SK-N-SH (cell line): ENCODE measurements around the gene PCK2. TPM values are rescaled to one million over a fixed set of nuclear protein-coding genes. Genes with fewer than 3 reads are reported as not detected.

Experiments used
- CTCF ChIA-PET: fragments of 300-600, 350-600 bp; formaldehyde crosslinking; extraction: SDS; loops from one replicate; lab custom pipeline; 2021; lab: Yijun Ruan, JAX
- POLR2A ChIA-PET: fragments of 350-600 bp; sonication (Branson Sonifier 250); formaldehyde crosslinking; extraction: SDS; loops from one replicate; lab custom pipeline; 2020; ENCODE audit warnings: antibody characterized with exemption, inconsistent platforms; lab: Yijun Ruan, JAX
- DNase-seq: peaks from one replicate; pipeline ENCODE4 v3.0.0; 2012
- H2AFZ ChIP-seq: fragments of 200-600 bp; sonication (generic); 2 replicates; pipeline ENCODE4 v1.8.1; 2016; ENCODE audit warnings: antibody characterized with exemption, mild to moderate bottlenecking, low read depth
- H3F3A ChIP-seq: fragments of 200-600 bp; sonication (generic); replicated peaks from 2 replicates; pipeline ENCODE3; 2016; ENCODE audit warnings: antibody characterized with exemption, mild to moderate bottlenecking; ENCODE audit not compliant: insufficient read depth
- H3K27ac ChIP-seq, 2 experiments: fragments of 200-500 bp in 1 of 2; fragments of 200-600 bp in 1 of 2; sonication (Bioruptor generic) in 1 of 2; sonication (generic), shearing (Covaris generic) in 1 of 2; 2 replicates each; pipeline versions ENCODE4 v1.5.1 to v1.6.1; 2014 to 2016; ENCODE audit warnings: low read depth in 2 of 2, inconsistent platforms in 1 of 2, low read length in 1 of 2, mild to moderate bottlenecking in 1 of 2, mixed read lengths in 1 of 2
- H3K27me3 ChIP-seq: fragments of 200-600 bp; sonication (generic), shearing (Covaris generic); 2 replicates; pipeline ENCODE4 v1.6.1; 2016; ENCODE audit warnings: mixed run types; ENCODE audit not compliant: insufficient read depth
- H3K36me3 ChIP-seq, 2 experiments: fragments of 200-500 bp in 1 of 2; fragments of 200-600 bp in 1 of 2; sonication (Bioruptor generic) in 1 of 2; sonication (generic) in 1 of 2; replicated peaks in 1 of 2; 2 replicates each; pipeline versions ENCODE3 to v1.5.1; 2014 to 2016; ENCODE audit warnings: low read length in 1 of 2, mild to moderate bottlenecking in 1 of 2; ENCODE audit not compliant: insufficient read depth in 2 of 2, control insufficient read depth in 1 of 2
- H3K4me1 ChIP-seq, 2 experiments: fragments of 200-500 bp in 1 of 2; fragments of 200-600 bp in 1 of 2; sonication (Bioruptor generic) in 1 of 2; sonication (generic), shearing (Covaris generic) in 1 of 2; 2 replicates each; pipeline versions ENCODE4 v1.5.1 to v1.6.1; 2014 to 2016; ENCODE audit warnings: low read depth in 1 of 2, low read length in 1 of 2, mixed run types in 1 of 2; ENCODE audit not compliant: insufficient read depth in 2 of 2, control insufficient read depth in 1 of 2
- H3K4me2 ChIP-seq: fragments of 200-600 bp; sonication (generic), shearing (Covaris generic); 2 replicates; pipeline ENCODE4 v1.6.1; 2017; ENCODE audit warnings: mixed run types
- H3K4me3 ChIP-seq, 2 experiments: fragments of 200-500 bp in 1 of 2; fragments of 200-600 bp in 1 of 2; sonication (Bioruptor generic) in 1 of 2; sonication (generic), shearing (Covaris generic) in 1 of 2; 2 replicates each; pipeline versions ENCODE4 v1.5.1 to v1.8.1; 2014 to 2016; ENCODE audit warnings: low read depth in 2 of 2, inconsistent platforms in 1 of 2, low read length in 1 of 2, mild to moderate bottlenecking in 1 of 2, mixed read lengths in 1 of 2, moderate library complexity in 1 of 2
- H3K79me2 ChIP-seq: fragments of 200-600 bp; sonication (generic); 2 replicates; pipeline ENCODE4 v1.8.1; 2017; ENCODE audit warnings: mild to moderate bottlenecking; ENCODE audit not compliant: insufficient read depth
- H3K9ac ChIP-seq: fragments of 200-600 bp; sonication (generic); 2 replicates; pipeline ENCODE4 v1.6.1; 2017; ENCODE audit warnings: mixed run types
- H3K9me2 ChIP-seq: fragments of 200-600 bp; sonication (generic); 2 replicates; pipeline ENCODE4 v1.6.1; 2017; ENCODE audit warnings: mixed run types
- H3K9me3 ChIP-seq: fragments of 200-600 bp; sonication (generic); 2 replicates; pipeline ENCODE4 v1.6.1; 2017; ENCODE audit warnings: mixed run types, mild to moderate bottlenecking, moderate library complexity
- H4K20me1 ChIP-seq: fragments of 200-600 bp; sonication (generic); 2 replicates; pipeline ENCODE4 v1.6.1; 2017; ENCODE audit warnings: mild to moderate bottlenecking, mixed run types; ENCODE audit not compliant: insufficient read depth
- ELF1 ChIP-seq: IDR thresholded peaks from 2 replicates; pipeline ENCODE4 v1.4.0; 2012
- EP300 ChIP-seq, 2 experiments: IDR thresholded peaks; 2 replicates each; pipeline versions ENCODE4 v1.4.0 to v1.6.1; 2012; ENCODE audit warnings: borderline replicate concordance in 1 of 2, low read depth in 1 of 2, low read length in 1 of 2
- EZH2phosphoT487 ChIP-seq: fragments of 200-600 bp; sonication (generic); IDR thresholded peaks from 2 replicates; pipeline ENCODE4 v1.6.1; 2017; ENCODE audit warnings: low read depth, mixed run types, mild to moderate bottlenecking, antibody characterized with exemption, moderate library complexity, borderline replicate concordance
- MEF2A ChIP-seq: IDR thresholded peaks from 2 replicates; pipeline ENCODE4 v1.4.0; 2012; ENCODE audit warnings: low read depth, borderline replicate concordance
- MXI1 ChIP-seq: IDR thresholded peaks from 2 replicates; pipeline ENCODE4 v1.6.1; 2012; ENCODE audit warnings: mild to moderate bottlenecking, low read depth, low read length, improper control_type of control experiment
- NRF1 ChIP-seq: IDR thresholded peaks from 2 replicates; pipeline ENCODE4 v1.6.1; 2012; ENCODE audit warnings: low read depth, mild to moderate bottlenecking, low read length
- POLR2AphosphoS5 ChIP-seq: IDR thresholded peaks from 2 replicates; pipeline ENCODE4 v1.6.1; 2012; ENCODE audit warnings: low read depth, low read length
- RAD21 ChIP-seq: IDR thresholded peaks from 2 replicates; pipeline ENCODE4 v1.6.1; 2012; ENCODE audit warnings: mild to moderate bottlenecking, low read length
- RCOR1 ChIP-seq: fragments of 150-350 bp; IDR thresholded peaks from 2 replicates; pipeline ENCODE4 v1.6.1; 2017; ENCODE audit warnings: antibody characterized with exemption, low read length
- RXRA ChIP-seq: IDR thresholded peaks from 2 replicates; pipeline ENCODE4 v1.4.0; 2012; ENCODE audit warnings: low read depth, mild to moderate bottlenecking, borderline replicate concordance
- SIN3A ChIP-seq: IDR thresholded peaks from 2 replicates; pipeline ENCODE4 v1.6.1; 2012; ENCODE audit warnings: low read depth, mild to moderate bottlenecking, low read length, moderate library complexity, borderline replicate concordance
- WGBS: methylation state at CpG from one replicate; pipeline ENCODE4 v1.1.6; 2017; ENCODE audit warnings: low lambda C conversion rate; 5-methylcytosine and 5-hydroxymethylcytosine counted together
- polyA plus RNA-seq, 3 experiments: library from polyadenylated mRNA; depleted of rRNA; stranded (reverse); fragments of >200 nt; gene quantifications; 2 replicates each; pipeline ENCODE4 v1.2.3, GENCODE V29; 2012
- TF ChIP-seq, protein P1 (sequence below): fragments of 150-350 bp; IDR thresholded peaks from 2 replicates; pipeline ENCODE4 v1.6.1; 2016; ENCODE audit warnings: mild to moderate bottlenecking, low read depth, low read length
- TF ChIP-seq, protein P2 (sequence below): IDR thresholded peaks from 2 replicates; pipeline ENCODE4 v1.6.1; 2012; ENCODE audit warnings: mild to moderate bottlenecking, low read depth, low read length, moderate library complexity
- TF ChIP-seq, protein P3 (sequence below): IDR thresholded peaks from 2 replicates; pipeline ENCODE4 v1.4.0; 2012; ENCODE audit warnings: low read depth, borderline replicate concordance
- TF ChIP-seq, protein P4 (sequence below): IDR thresholded peaks from 2 replicates; pipeline ENCODE4; 2012
- TF ChIP-seq, protein P5 (sequence below): fragments of 200-600 bp; sonication (generic); IDR thresholded peaks from 2 replicates; pipeline ENCODE4 v1.6.1; 2017; ENCODE audit warnings: antibody characterized with exemption, mild to moderate bottlenecking, moderate library complexity

Gene PCK2
- polyA plus RNA-seq, 1 of the 3 experiments (the other 2 are of a cell fraction) = 16.6 TPM

DNA sequence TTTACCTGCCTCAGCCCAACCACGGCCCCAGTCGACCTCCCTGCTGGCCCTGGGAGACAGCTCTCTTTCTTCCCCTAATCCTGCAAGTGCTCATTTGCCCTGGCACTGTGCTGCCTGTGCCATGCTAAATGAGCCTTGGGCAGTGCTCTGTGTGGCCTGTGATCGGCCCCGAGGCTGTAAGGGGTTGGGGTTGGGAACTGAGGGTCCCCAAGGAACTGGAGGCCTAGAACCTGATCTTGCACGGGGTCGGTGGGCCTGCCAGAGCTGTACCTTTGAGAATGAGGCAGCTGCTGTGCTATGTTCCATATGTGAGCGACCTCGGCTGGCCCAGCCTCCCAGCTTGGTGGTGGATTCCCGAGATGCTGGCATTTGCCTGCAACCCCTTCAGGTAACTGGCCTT is 56.0 kb downstream of the PCK2 start:
- Histone ChIP-seq H3K9me3 (no peaks in the 10 kb centered on the region), H4K20me1 (peaks cover 10% of the 10 kb centered on the region; the same call in 1 of the 2 replicates), H3K27me3 (no peaks in the 10 kb centered on the region), H3K9me2 (no peaks in the 10 kb centered on the region), H3K4me1 (peaks cover 11 to 20% of the 10 kb centered on the region in 2 experiments), H3K4me3 (no peak overlapping the region), H3K27ac (no peak overlapping the region), H3F3A (peaks cover 5% of the 10 kb centered on the region), H3K4me2 (no peak overlapping the region), H2AFZ (no peak overlapping the region), H3K79me2 (peaks cover 41% of the 10 kb centered on the region)
- POLR2A ChIA-PET = interaction anchor here (1.1 to 2.4 kb wide), 2 partner anchors 9 to 12 kb away, joined by 3 to 10 read pairs; partner anchors contain the start of gene IRF9
- CTCF ChIA-PET = interaction anchor here (1.0 to 3.4 kb wide), 3 partner anchors 11 to 18 kb away, joined by 3 to 29 read pairs (median 6); partner anchors contain the start of gene IRF9
- 90% methylated on average over 8 of the region's 9 CpGs for WGBS
- DNase-seq = no peak
- TF ChIP-seq EZH2phosphoT487 (no peak), MXI1 (no peak), POLR2AphosphoS5 (no peak)
- TF ChIP-seq, all 33 proteins: peak for 0
- H3K9ac ChIP-seq = no peak overlapping the region
- H3K36me3 ChIP-seq = peaks cover 35 to 39% of the 10 kb centered on the region in 2 experiments

DNA sequence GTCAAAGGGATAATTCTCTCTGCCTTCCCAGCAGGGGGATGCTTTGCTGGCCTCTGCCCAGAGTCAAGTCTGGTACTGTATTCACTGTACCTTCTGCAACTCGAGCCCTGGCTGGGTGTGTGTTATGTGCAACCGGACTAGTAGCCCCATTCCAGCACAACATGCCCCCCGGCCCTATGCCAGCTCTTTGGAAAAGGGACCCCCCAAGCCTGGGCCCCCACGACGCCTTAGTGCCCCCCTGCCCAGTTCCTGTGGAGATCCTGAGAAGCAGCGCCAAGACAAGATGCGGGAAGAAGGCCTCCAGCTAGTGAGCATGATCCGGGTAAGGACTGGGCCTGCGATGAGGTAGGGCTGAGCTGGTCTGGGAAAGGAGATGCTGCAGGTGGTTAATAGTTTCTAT is 56.5 kb downstream of the PCK2 start:
- Histone ChIP-seq H3K9me2 (no peaks in the 10 kb centered on the region), H2AFZ (no peak overlapping the region), H3K4me2 (no peak overlapping the region), H3K27ac (no peak overlapping the region), H3F3A (peaks cover 5% of the 10 kb centered on the region), H3K9me3 (no peaks in the 10 kb centered on the region), H3K79me2 (peaks cover 36% of the 10 kb centered on the region), H3K27me3 (no peaks in the 10 kb centered on the region), H3K36me3 (peaks cover 37 to 44% of the 10 kb centered on the region in 2 experiments), H3K4me1 (peaks cover 9 to 16% of the 10 kb centered on the region in 2 experiments), H4K20me1 (peaks cover 10% of the 10 kb centered on the region; the same call in 1 of the 2 replicates), H3K9ac (no peak overlapping the region), H3K4me3 (no peak overlapping the region)
- no peak for DNase-seq
- 98% methylated on average over 6 of the region's 9 CpGs for WGBS
- CTCF ChIA-PET = interaction anchor here (0.8 to 3.4 kb wide), 4 partner anchors 10 to 19 kb away, joined by 3 to 29 read pairs (median 4); partner anchors contain the start of genes FITM1 and IRF9
- POLR2A ChIA-PET = interaction anchor here (1.1 to 2.4 kb wide), 2 partner anchors 9 to 11 kb away, joined by 3 to 10 read pairs; partner anchors contain the start of gene IRF9
- TF ChIP-seq ELF1 (no peak), EP300 (IDR thresholded peaks at IDR 0.05; ENCODE audit: borderline replicate concordance in 1 of 2, low read depth in 1 of 2, low read length in 1 of 2) (no peak), RCOR1 (no peak), SIN3A (no peak), RAD21 (no peak), MEF2A (no peak), NRF1 (no peak), RXRA (no peak), EZH2phosphoT487 (no peak)
- TF ChIP-seq, protein P1, sequence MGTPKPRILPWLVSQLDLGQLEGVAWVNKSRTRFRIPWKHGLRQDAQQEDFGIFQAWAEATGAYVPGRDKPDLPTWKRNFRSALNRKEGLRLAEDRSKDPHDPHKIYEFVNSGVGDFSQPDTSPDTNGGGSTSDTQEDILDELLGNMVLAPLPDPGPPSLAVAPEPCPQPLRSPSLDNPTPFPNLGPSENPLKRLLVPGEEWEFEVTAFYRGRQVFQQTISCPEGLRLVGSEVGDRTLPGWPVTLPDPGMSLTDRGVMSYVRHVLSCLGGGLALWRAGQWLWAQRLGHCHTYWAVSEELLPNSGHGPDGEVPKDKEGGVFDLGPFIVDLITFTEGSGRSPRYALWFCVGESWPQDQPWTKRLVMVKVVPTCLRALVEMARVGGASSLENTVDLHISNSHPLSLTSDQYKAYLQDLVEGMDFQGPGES = no peak
- TF ChIP-seq, protein P2, sequence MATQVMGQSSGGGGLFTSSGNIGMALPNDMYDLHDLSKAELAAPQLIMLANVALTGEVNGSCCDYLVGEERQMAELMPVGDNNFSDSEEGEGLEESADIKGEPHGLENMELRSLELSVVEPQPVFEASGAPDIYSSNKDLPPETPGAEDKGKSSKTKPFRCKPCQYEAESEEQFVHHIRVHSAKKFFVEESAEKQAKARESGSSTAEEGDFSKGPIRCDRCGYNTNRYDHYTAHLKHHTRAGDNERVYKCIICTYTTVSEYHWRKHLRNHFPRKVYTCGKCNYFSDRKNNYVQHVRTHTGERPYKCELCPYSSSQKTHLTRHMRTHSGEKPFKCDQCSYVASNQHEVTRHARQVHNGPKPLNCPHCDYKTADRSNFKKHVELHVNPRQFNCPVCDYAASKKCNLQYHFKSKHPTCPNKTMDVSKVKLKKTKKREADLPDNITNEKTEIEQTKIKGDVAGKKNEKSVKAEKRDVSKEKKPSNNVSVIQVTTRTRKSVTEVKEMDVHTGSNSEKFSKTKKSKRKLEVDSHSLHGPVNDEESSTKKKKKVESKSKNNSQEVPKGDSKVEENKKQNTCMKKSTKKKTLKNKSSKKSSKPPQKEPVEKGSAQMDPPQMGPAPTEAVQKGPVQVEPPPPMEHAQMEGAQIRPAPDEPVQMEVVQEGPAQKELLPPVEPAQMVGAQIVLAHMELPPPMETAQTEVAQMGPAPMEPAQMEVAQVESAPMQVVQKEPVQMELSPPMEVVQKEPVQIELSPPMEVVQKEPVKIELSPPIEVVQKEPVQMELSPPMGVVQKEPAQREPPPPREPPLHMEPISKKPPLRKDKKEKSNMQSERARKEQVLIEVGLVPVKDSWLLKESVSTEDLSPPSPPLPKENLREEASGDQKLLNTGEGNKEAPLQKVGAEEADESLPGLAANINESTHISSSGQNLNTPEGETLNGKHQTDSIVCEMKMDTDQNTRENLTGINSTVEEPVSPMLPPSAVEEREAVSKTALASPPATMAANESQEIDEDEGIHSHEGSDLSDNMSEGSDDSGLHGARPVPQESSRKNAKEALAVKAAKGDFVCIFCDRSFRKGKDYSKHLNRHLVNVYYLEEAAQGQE = no peak
- TF ChIP-seq, protein P3, sequence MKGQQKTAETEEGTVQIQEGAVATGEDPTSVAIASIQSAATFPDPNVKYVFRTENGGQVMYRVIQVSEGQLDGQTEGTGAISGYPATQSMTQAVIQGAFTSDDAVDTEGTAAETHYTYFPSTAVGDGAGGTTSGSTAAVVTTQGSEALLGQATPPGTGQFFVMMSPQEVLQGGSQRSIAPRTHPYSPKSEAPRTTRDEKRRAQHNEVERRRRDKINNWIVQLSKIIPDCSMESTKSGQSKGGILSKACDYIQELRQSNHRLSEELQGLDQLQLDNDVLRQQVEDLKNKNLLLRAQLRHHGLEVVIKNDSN = no peak
- TF ChIP-seq, protein P4, sequence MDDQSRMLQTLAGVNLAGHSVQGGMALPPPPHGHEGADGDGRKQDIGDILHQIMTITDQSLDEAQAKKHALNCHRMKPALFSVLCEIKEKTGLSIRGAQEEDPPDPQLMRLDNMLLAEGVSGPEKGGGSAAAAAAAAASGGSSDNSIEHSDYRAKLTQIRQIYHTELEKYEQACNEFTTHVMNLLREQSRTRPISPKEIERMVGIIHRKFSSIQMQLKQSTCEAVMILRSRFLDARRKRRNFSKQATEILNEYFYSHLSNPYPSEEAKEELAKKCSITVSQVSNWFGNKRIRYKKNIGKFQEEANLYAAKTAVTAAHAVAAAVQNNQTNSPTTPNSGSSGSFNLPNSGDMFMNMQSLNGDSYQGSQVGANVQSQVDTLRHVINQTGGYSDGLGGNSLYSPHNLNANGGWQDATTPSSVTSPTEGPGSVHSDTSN = no peak
- TF ChIP-seq, protein P5, sequence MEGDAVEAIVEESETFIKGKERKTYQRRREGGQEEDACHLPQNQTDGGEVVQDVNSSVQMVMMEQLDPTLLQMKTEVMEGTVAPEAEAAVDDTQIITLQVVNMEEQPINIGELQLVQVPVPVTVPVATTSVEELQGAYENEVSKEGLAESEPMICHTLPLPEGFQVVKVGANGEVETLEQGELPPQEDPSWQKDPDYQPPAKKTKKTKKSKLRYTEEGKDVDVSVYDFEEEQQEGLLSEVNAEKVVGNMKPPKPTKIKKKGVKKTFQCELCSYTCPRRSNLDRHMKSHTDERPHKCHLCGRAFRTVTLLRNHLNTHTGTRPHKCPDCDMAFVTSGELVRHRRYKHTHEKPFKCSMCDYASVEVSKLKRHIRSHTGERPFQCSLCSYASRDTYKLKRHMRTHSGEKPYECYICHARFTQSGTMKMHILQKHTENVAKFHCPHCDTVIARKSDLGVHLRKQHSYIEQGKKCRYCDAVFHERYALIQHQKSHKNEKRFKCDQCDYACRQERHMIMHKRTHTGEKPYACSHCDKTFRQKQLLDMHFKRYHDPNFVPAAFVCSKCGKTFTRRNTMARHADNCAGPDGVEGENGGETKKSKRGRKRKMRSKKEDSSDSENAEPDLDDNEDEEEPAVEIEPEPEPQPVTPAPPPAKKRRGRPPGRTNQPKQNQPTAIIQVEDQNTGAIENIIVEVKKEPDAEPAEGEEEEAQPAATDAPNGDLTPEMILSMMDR = no peak
